Measurements from ENCODE around the gene SHANK1.
A peak's percentile ranks its signal among the peaks of the same experiment; 100 is the strongest.

SHANK1 gene

DNA sequence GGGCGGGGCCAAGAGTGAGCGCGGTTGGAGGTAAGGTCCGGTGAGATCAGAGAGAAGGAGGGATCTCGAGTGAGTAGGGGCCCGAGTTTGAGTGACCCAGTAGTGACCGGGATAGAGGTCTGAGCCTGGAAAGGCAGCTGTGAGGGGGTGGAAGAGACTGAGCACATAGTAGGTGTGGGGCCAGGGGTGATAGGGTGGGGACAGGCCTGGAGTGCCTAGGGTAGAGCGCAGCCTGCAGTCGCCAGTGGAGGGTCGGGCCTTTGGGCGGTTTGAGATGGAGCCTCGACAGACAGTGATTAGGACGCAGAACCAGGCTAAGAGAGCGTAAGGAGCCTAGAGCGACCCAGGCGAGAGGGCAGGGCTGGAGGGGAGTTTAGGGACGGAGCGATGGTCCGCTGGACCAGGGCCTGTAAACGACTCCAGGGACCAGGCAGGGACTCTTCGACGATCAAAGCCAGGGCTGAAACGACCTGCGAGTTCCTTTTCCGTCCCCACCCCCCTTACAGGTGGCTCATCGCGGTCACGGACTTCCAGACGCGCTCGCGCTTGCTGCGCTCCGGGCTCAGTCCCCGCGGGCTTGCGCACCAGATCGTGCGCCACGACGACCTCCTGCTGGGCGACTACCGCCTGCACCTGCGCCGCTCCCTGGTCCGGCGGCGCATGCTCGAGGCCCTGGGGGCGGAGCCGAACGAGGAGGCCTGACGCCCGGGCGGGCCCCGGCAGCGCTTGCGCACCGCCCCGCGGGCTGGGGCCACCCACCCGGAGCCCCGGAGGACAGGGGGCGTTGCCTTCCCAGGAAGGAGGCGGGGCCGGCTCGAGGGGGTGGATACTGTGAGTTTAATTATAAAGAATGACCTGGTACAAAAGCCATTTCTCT is 60.9 kb downstream of the SHANK1 start:
- peak; percentile 60 to 63 for DNase-seq

GRCh38 chr19:50657712-50658440 is 61.7 kb downstream of the SHANK1 start:
- DNase-seq: peak; percentile 57 to 66

- no peak for DNase-seq
Observed at GRCh38 chr19:50657222-50657669, 62.4 kb downstream of the SHANK1 start.

DNA sequence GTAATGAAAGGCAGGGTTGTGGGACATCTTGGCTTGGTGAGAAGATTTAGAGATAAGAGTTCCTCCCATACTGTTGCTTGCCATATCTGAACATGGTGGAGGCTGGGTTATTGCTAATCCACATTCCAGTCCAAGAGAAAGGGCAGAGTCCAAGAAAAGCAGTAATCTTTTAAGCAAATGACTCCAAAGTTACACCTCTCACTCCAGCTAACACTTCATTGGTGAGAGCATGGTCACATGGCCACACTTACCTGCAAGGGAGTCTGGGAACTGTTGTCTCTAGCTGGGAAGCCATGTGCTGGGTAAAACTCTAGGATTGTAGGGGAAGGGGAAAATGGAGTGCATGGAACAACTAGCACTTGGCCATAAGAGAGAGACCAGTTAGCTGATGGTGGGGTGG is 64.7 kb downstream of the SHANK1 start:
- DNase-seq: no peak

GRCh38 chr19:50652722-50653121 is 66.9 kb downstream of the SHANK1 start:
- no peak for DNase-seq

DNA sequence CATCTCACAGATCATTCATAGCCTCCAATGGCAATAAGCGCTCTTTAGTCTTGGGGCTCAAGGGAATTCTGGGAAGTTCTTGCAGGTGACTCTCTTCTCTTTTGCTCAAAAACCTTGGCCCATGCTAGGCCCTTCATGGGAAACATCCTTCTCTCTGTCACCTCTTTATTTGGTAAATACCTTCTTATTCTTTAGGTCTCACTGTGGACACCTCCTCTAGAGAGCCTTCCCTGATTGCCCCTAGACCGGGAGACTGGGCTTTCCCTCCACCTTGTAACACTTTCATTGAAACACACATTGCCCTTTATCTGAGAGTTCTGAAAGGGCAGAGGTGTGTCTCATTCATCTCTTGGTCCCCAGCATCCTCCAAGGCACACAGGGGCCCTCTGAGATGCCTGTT is 68.4 kb downstream of the SHANK1 start:
- DNase-seq: no peak

- no peak for DNase-seq
Observed at GRCh38 chr19:50649433-50650391, 69.9 kb downstream of the SHANK1 start, which contains the start of gene C19orf81. Gene C19orf81 (plus strand): TSS chr19:50649445. CDS start chr19:50649445, 0 bp downstream.

DNA sequence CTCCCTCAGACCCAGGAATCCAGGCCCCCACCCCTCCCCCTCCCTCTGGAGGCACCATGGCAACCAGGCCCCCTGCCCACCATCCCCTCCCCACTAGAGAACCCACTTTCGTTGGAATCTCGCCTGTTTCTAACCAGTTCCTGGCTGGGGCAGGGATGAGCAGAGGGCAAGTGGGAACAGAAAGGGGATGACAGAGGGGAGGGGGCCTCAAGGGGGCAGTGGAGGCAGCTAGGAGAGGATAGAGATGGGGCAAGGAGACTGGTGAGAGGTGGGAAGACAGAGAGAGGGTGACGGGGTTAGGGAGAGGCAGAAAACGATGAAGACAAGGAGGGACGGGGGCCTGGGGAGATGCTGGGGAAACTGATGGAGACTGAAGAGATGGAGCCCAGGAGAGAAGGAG is 70.9 kb downstream of the SHANK1 start:
- no peak for DNase-seq

- no peak for DNase-seq
Observed at GRCh38 chr19:50647879-50648615, 71.6 kb downstream of the SHANK1 start.

GRCh38 chr19:50646074-50646807 is 73.4 kb downstream of the SHANK1 start:
- no peak for DNase-seq

DNA sequence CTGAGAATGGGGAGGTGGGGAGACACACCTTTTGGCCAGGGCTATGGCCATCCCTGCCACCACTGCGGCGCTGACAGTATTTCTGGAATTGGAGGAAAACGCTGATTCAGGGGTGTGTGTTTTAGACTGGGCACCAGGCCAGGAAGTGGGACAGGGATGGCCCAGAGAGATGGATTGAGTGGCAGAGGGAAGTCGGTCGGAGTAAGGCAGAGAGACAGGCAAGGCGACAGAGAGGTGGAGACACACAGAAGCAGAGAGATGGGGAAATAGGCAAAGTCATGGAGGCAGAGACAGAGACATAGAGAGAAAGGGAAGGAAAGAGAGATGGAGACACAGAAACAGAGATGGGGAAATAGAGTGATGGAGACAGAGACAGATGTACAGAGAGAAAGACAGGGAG is 74.5 kb downstream of the SHANK1 start:
- DNase-seq: no peak

GRCh38 chr19:50644315-50644915 is 75.2 kb downstream of the SHANK1 start:
- no peak for DNase-seq

GRCh38 chr19:50640368-50640767 is 79.2 kb downstream of the SHANK1 start:
- DNase-seq: no peak

DNA sequence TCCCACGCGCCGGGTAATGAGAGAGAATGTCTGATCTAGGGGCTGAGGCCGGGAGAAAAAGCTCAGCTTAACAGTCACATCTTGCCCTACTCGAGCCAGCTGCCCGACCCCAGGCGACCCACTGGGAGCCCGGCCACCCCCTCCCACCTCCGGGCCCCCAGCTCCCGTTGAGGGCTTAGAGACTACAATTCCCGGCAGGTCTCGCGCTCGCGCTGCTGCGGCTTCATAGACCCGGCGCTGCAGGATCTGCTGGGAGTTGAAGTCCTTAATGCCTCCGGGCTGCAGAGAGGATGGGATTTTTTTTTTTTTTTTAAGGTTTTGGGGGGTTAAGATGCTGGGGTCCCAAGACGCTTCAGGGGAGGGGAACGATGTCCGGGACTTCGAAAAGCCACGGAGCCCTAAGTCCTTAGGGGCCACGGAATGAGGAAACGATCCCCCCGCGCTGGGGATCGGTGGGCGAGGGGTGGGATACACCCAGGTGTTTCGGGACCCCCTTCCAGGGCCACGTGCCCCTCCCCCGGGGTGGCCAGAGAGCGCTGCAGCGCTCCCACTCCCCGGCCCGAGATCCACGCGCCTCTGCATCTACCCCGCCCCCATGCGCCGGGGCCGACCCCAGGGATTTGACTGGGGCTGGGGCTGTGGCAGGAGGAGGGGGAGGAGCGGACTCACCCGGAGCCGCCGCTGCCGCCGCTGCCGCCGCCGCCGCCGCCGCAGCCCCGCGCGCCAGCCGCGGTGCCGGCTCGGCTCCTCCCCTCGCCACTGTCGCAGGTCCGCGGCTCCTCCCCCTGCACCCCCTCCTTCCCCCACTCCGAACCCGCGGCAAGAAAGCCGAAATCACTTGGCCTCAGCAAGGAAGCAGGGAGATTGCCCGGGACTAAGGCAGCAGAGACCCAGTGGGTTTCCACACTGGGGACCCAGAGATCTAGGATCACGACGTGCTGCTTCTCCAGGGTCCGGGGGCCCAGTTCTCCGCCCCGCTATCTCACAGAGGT is 80.2 kb downstream of the SHANK1 start, which contains the start of gene SYT3:
Gene SYT3, minus strand, starts transcription at position 761 of the 992 bp plus-strand sequence. CDS start 2,470 bp downstream, outside the sequence.
- no peak for DNase-seq

GRCh38 chr19:50638600-50638999 is 81.0 kb downstream of the SHANK1 start:
- DNase-seq: no peak

DNA sequence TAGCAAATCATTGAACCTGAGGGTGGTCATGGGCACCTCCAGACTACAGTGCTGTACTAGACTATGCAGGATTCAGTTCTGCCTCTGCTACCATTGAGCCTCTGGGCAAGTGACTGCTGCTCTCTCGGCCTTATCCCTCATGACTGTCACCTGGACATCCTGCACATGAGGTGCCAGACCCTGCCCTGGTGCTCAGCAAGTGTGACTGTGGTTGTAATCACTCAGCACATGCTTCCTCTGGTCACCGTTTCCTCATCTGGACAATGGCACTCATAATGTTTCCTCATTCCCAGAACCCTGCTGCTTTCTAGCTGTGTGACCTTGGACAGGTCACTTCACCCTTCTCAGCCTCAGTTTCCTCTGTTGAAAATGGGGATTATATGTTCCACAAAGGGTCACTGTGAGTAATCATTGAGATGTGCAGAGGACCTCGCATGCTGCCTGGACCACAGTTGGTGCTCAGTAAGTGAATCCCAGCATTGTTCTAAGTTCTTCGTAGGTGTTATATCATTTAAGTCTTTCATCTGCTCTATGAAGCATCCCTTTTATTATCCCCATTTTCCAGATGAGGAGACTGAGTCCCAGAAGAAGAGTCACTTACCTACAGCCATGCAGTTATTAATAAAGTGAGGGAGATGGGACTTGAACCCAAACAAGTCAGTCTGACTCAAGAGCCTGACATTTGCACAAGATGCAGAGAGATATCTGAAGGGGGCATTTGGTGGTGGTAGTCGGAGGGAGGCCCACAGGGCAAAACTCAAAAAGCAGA is 83.1 kb downstream of the SHANK1 start:
- no peak for DNase-seq

DNA sequence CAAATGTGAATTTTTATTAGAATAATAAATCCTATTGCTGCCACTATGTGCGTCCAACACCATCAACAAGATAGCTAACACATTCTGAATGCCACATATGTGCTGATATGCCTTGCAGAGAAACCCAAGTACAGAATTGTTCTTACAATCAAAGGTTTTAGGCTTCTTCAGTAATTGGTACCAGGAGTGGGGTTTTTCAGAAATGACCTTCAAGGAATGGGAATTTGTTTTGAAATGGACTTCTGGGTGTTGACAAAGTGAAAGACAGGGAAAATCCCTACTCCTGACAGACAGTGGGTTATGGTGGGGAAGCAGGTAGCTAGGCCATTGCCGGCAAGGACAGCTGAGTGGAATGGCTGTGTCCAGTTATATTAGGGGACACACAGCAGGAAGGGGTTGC is 85.6 kb downstream of the SHANK1 start:
- DNase-seq: no peak

DNA sequence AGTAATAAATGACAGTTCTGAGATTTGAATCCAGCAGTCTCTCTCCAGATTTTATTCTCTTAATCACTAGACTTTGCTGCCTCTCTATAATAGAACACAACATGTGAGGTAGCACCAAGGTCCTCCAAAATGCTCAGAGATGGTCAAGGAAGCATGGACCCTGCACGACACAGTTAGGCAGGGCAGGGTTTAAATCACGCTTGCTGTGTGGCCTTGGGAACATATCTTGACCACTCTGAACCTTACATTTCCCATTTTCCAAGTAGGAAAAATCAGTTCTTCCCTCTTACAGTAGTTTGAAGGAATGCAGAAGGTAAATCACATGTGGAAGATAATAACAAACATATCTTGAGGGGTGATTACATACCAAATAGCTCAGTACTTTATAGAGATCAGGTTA is 86.2 kb downstream of the SHANK1 start:
- no peak for DNase-seq
